ENCODE results near the gene DTNA. TPM values are rescaled to one million over a fixed set of nuclear protein-coding genes. Genes with fewer than 3 reads are reported as not detected.
"Not testable (repeated sequence)": the region's sequence is repeated elsewhere in the genome, so short reads cannot be mapped to it uniquely, and the experiment has no call there.

Gene DTNA
- total and polyA plus RNA-seq, 5 experiments from 2014 or later, result not detected

- ATAC-seq, result no peak
- Mint-ChIP-seq H3K9me3 (peaks cover 0 to 4% (median 0%) of the 10 kb centered on the region in 9 donors), H3K27me3 (peaks cover 0 to 4% (median 2%) of the 10 kb centered on the region in 5 donors), H3K4me3 (no peak overlapping the region), H3K27ac (no peak overlapping the region), H3K4me1 (peaks cover 0 to 1% (median 0%) of the 10 kb centered on the region in 4 donors), H3K36me3 (no peaks in the 10 kb centered on the region)
- no peak for DNase-seq
- POLR2A ChIA-PET, result no interaction called here
These were observed 201.7 kb downstream of the DTNA start for GRCh38 chr18:34911661-34912384.

GRCh38 chr18:34913837-34914661 lies 204.0 kb downstream of the DTNA start:
- Mint-ChIP-seq H3K9me3 (no peaks in the 10 kb centered on the region), H3K4me1 (peaks cover 0 to 1% (median 0%) of the 10 kb centered on the region in 4 donors), H3K4me3 (no peak overlapping the region), H3K27me3 (peaks cover 0 to 4% (median 2%) of the 10 kb centered on the region in 5 donors), H3K27ac (no peak overlapping the region), H3K36me3 (no peaks in the 10 kb centered on the region)
- DNase-seq, result no peak
- POLR2A ChIA-PET, result no interaction called here
- no peak for ATAC-seq

- ATAC-seq, result no peak
- Mint-ChIP-seq H3K36me3 (no peaks in the 10 kb centered on the region), H3K4me1 (peaks cover 0 to 1% (median 0%) of the 10 kb centered on the region in 4 donors)
These were observed 204.9 kb downstream of the DTNA start for GRCh38 chr18:34915046-34915445.

GRCh38 chr18:34916539-34916938 lies 206.4 kb downstream of the DTNA start:
- H3K4me1 Mint-ChIP-seq, H3K36me3 Mint-ChIP-seq, H3K4me3 Mint-ChIP-seq, ATAC-seq, H3K27ac Mint-ChIP-seq, H3K9me3 Mint-ChIP-seq, POLR2A ChIA-PET, DNase-seq, H3K27me3 Mint-ChIP-seq: not testable (repeated sequence)

More at GRCh38 chr18:34915046-34915445, 204.9 kb downstream of the DTNA start:
- no peaks in the 10 kb centered on the region for H3K9me3 Mint-ChIP-seq
- H3K27me3 Mint-ChIP-seq, result peaks cover 0 to 4% (median 2%) of the 10 kb centered on the region in 5 donors
- POLR2A ChIA-PET, result no interaction called here
- no peak for DNase-seq
- H3K27ac Mint-ChIP-seq, result no peak overlapping the region
- no peak overlapping the region for H3K4me3 Mint-ChIP-seq

GRCh38 chr18:34918856-34919255 lies 208.8 kb downstream of the DTNA start:
- DNase-seq (no peak), ATAC-seq (no peak)
- POLR2A ChIA-PET, result no interaction called here
- Mint-ChIP-seq H3K27ac (no peak overlapping the region), H3K27me3 (peaks cover 0 to 8% (median 4%) of the 10 kb centered on the region in 5 donors), H3K4me3 (no peak overlapping the region), H3K4me1 (peaks cover 0 to 1% (median 0%) of the 10 kb centered on the region in 4 donors), H3K36me3 (no peaks in the 10 kb centered on the region), H3K9me3 (peaks cover 0 to 2% (median 0%) of the 10 kb centered on the region in 9 donors)

- Mint-ChIP-seq H3K9me3 (peaks cover 0 to 2% (median 0%) of the 10 kb centered on the region in 9 donors), H3K27me3 (peaks cover 3 to 10% (median 9%) of the 10 kb centered on the region in 5 donors), H3K27ac (no peak overlapping the region), H3K36me3 (no peaks in the 10 kb centered on the region), H3K4me1 (no peaks in the 10 kb centered on the region), H3K4me3 (no peak overlapping the region)
- POLR2A ChIA-PET, result no interaction called here
- no peak for DNase-seq
- no peak for ATAC-seq
These were observed 211.1 kb downstream of the DTNA start for GRCh38 chr18:34921226-34921625.

GRCh38 chr18:34921811-34922385 lies 211.8 kb downstream of the DTNA start:
- Mint-ChIP-seq H3K27me3 (peaks cover 3 to 10% (median 9%) of the 10 kb centered on the region in 5 donors), H3K4me3 (no peak overlapping the region), H3K27ac (no peak overlapping the region), H3K4me1 (no peaks in the 10 kb centered on the region), H3K36me3 (no peaks in the 10 kb centered on the region), H3K9me3 (peaks cover 0 to 2% (median 0%) of the 10 kb centered on the region in 9 donors)
- DNase-seq (no peak), ATAC-seq (no peak)
- POLR2A ChIA-PET, result no interaction called here

GRCh38 chr18:34922594-34922993 lies 212.5 kb downstream of the DTNA start:
- H3K27me3 Mint-ChIP-seq, result peaks cover 3 to 10% (median 9%) of the 10 kb centered on the region in 5 donors
- H3K9me3 Mint-ChIP-seq, DNase-seq, ATAC-seq, H3K4me3 Mint-ChIP-seq, H3K4me1 Mint-ChIP-seq, POLR2A ChIA-PET, H3K27ac Mint-ChIP-seq, H3K36me3 Mint-ChIP-seq: not testable (repeated sequence)

GRCh38 chr18:34923911-34924310 lies 213.8 kb downstream of the DTNA start:
- Mint-ChIP-seq H3K4me1 (no peaks in the 10 kb centered on the region), H3K9me3 (peaks cover 0 to 2% (median 0%) of the 10 kb centered on the region in 9 donors), H3K27ac (no peak overlapping the region), H3K4me3 (no peak overlapping the region), H3K27me3 (peaks cover 3 to 10% (median 9%) of the 10 kb centered on the region in 5 donors), H3K36me3 (no peaks in the 10 kb centered on the region)
- DNase-seq (no peak), ATAC-seq (no peak)
- POLR2A ChIA-PET, result no interaction called here

- no peaks in the 10 kb centered on the region for H3K36me3 Mint-ChIP-seq
- DNase-seq, result no peak
- H3K4me1 Mint-ChIP-seq, result no peaks in the 10 kb centered on the region
- H3K9me3 Mint-ChIP-seq, result no peaks in the 10 kb centered on the region
- peaks cover 0 to 9% (median 5%) of the 10 kb centered on the region in 5 donors for H3K27me3 Mint-ChIP-seq
- H3K27ac Mint-ChIP-seq, result no peak overlapping the region
- POLR2A ChIA-PET, result no interaction called here
- H3K4me3 Mint-ChIP-seq, result no peak overlapping the region
- ATAC-seq, result no peak
These were observed 216.6 kb downstream of the DTNA start for GRCh38 chr18:34926683-34927082.

GRCh38 chr18:34928088-34928753 lies 218.1 kb downstream of the DTNA start:
- no peak overlapping the region for H3K27ac Mint-ChIP-seq
- H3K9me3 Mint-ChIP-seq, result no peaks in the 10 kb centered on the region
- POLR2A ChIA-PET, result no interaction called here
- H3K4me1 Mint-ChIP-seq, result no peaks in the 10 kb centered on the region
- H3K27me3 Mint-ChIP-seq, result peaks cover 0 to 9% (median 3%) of the 10 kb centered on the region in 5 donors
- no peak overlapping the region for H3K4me3 Mint-ChIP-seq
- no peak for ATAC-seq
- DNase-seq, result no peak
- no peaks in the 10 kb centered on the region for H3K36me3 Mint-ChIP-seq

GRCh38 chr18:34928754-34929335 lies 218.7 kb downstream of the DTNA start:
- Mint-ChIP-seq H3K9me3 (no peaks in the 10 kb centered on the region), H3K4me1 (no peaks in the 10 kb centered on the region), H3K36me3 (no peaks in the 10 kb centered on the region), H3K27me3 (peaks cover 0 to 9% (median 3%) of the 10 kb centered on the region in 5 donors), H3K27ac (no peak overlapping the region), H3K4me3 (no peak overlapping the region)
- ATAC-seq (no peak), DNase-seq (no peak)
- POLR2A ChIA-PET, result no interaction called here
